Omental fat pad (tissue), 4 donors: ENCODE measurements around the gene GATAD2B. TPM values are rescaled to one million over a fixed set of nuclear protein-coding genes. Genes with fewer than 3 reads are reported as not detected.

Experiments used
- ATAC-seq: fragments of 150-250 bp; one replicate; pipeline ENCODE4 v1.9.1; 2016; ENCODE audit warnings: mild to moderate bottlenecking, moderate library complexity; ENCODE audit not compliant: low FRiP score
- DNase-seq: peaks from one replicate; pipeline ENCODE4 v3.0.0-alpha.2; 2019; ENCODE audit warnings: low spot score
- total RNA-seq, 4 donors: library from RNA; depleted of rRNA; stranded (reverse); fragments of >200 nt; gene quantifications; one replicate each; pipeline ENCODE4 v1.1.0, GENCODE V29; 2016
- TF ChIP-seq, protein P1 (sequence below), 3 donors: fragments of 450-650 bp; IDR thresholded peaks; one replicate each; pipeline ENCODE4 v1.5.1; 2016 to 2017; ENCODE audit warnings: antibody characterized with exemption in 3 of 3, mild to moderate bottlenecking in 3 of 3, moderate library complexity in 2 of 3

GATAD2B gene
- total RNA-seq, 4 donors from 2014 or later = 14.3 to 26.2 (median 17.8) TPM

DNA sequence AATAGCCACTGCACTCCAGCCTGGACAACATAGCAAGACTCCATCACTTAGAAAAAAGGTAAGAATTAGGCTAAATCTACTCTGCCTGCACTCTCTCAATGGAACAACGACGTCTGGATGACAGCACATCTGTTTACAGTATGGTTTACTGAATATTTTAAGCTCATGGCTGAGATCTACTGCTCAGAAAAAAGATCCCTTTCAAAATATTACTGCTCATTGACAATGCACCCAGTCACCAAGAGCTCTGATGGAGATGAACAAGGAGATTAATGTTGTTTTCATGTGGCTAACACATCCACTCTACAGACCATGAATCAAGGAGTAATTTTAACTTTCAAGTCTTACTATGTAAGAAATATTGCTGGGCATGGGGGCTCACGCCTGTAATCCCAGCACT lies 89.6 kb downstream of the GATAD2B start:
- ATAC-seq = no peak
- DNase-seq = no peak
- TF ChIP-seq, protein P1, sequence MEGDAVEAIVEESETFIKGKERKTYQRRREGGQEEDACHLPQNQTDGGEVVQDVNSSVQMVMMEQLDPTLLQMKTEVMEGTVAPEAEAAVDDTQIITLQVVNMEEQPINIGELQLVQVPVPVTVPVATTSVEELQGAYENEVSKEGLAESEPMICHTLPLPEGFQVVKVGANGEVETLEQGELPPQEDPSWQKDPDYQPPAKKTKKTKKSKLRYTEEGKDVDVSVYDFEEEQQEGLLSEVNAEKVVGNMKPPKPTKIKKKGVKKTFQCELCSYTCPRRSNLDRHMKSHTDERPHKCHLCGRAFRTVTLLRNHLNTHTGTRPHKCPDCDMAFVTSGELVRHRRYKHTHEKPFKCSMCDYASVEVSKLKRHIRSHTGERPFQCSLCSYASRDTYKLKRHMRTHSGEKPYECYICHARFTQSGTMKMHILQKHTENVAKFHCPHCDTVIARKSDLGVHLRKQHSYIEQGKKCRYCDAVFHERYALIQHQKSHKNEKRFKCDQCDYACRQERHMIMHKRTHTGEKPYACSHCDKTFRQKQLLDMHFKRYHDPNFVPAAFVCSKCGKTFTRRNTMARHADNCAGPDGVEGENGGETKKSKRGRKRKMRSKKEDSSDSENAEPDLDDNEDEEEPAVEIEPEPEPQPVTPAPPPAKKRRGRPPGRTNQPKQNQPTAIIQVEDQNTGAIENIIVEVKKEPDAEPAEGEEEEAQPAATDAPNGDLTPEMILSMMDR (IDR thresholded peaks at IDR 0.05) = no peak

DNA sequence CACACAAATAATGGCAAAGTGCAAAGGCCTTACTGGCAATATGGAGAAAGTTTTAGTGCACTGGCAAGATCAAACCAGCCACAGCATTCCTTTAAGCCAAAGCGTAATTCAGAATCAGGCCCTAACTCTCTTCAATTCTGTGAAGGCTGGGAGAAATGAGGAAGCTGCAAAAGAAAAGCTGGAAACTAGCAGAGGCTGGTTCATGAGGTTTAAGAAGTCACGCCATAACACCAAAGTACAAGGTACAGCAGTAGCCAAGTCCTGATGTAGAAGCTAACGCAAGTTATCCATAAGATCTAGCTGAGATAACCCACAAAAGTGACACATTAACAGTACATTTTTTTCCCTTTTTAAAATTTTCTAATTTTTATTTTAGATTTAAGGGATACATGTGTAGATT lies 90.5 kb downstream of the GATAD2B start:
- ATAC-seq = no peak
- DNase-seq = no peak
- TF ChIP-seq, protein P1 (IDR thresholded peaks at IDR 0.05) = no peak

DNA sequence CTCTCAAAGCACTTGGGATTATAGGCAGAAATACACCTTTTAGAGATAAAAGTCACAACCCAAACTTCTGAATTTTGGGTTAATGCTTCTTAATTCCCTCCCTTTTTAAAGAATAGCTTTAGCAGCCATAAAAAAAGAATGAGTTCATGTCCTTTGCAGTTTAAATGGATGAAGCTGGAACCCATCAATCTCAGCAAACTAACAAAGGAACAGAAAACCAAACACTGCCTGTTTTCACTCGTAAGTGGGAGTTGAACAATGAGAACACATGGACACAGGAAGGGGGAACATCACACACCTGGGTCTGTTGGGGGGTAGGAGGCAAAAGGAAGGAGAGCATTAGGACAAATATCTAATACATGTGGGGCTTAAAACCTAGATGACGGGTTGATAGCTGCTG lies 91.7 kb downstream of the GATAD2B start:
- TF ChIP-seq, protein P1 (IDR thresholded peaks at IDR 0.05) = no peak

DNA sequence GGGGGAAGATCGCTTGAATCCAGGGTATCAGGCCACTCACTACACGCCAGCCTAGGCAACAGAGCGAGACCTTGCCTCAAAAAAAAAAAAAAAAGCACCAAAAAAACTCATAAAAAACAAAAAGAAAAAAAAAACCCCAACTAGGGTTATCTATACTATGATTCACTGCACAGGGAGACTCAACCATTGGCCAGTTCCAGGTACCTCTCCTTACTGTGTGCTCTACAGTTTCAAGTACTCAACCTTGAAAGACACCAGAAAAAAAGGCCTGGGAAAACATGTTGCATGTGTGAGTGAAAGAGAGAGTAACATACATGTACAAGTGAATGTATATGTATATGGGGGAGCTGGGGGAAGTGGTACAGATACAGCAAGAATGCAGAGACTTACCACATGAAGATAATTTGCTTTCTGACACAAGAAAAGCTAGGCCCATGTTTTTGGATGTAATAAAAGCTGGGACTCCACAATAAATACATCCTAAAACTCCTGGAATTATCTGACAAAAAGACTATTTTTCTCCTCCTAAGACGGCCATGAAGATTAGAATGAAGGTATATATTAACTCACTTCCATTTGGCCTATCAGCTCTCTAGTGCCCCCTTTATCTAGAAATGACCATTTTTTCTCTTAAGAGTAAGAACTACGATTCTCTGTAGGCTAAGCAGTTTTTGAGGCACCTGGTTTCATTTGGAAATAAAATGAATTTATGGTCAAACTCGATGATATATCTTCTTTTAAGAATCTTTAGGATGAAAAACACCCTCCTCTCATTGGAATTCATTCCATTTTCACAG lies 95.4 kb downstream of the GATAD2B start:
- ATAC-seq = no peak

More for the DNA sequence above, 91.7 kb downstream of the GATAD2B start:
- no peak for ATAC-seq
- DNase-seq = no peak

DNA sequence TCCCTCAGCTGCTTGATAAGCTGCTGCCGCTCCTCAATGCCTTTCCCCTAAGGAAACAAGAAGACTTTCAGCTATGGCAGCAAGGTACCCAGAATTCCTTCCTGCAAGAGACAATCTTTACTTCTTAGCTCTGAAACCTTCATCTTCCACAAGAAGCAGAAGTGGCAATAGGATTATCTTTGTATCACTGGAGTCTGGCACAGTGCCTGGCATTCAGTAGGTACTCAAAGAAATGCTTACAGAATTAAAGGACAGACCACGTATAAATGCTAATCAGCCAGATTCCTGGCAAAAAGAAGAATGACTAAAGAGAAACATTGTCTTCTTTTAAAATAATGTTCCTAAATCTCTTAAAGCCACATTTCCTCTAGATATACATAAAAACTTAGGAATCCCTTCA lies 103.9 kb downstream of the GATAD2B start:
- TF ChIP-seq, protein P1 (IDR thresholded peaks at IDR 0.05) = no peak
- no peak for DNase-seq
- ATAC-seq = no peak

More for the DNA sequence above, 95.4 kb downstream of the GATAD2B start:
- TF ChIP-seq, protein P1 (IDR thresholded peaks at IDR 0.05) = no peak
- DNase-seq = no peak

DNA sequence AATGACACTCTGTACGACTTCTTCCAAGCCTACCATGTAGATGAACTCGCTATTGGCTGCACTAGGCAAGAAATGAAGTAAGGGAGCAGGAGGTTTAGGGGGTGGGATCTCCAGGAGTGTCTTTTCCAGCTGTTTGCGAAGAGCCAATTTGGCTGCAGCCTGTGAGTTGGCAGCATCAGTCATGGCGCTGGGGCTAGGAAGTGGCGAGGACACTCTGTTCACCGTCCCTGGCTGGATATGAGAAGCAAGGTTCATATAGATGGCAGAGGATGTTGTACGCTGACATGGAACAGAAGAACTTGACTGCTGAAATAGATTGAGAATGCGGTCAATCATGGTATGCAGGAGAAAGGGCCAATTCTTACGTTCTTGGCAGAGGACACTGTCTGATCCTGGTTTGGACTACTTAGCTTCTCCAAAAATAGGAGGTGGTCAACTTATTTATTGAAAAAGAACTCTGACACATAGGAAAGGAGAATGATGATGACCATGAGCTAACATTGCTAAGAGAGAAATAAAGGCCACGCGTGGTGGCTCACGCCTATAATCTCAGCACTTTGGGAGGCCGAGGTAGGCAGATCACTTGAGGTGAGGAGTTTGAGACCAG lies 106.4 kb downstream of the GATAD2B start:
- TF ChIP-seq, protein P1 (IDR thresholded peaks at IDR 0.05) = no peak
- no peak for ATAC-seq
- DNase-seq = no peak
